GM12875 (cell line): ENCODE results near the gene NDUFB11.
"Not testable (repeated sequence)": the region's sequence is repeated elsewhere in the genome, so short reads cannot be mapped to it uniquely, and the experiment has no call there.

Experiments used
- H3K4me3 ChIP-seq: one replicate; pipeline ENCODE4 v1.5.1; 2011; ENCODE audit warnings: low read depth, low read length, control low read depth
- TF ChIP-seq, protein P1 (sequence below): IDR thresholded peaks from 2 replicates; pipeline ENCODE4 v1.5.1; 2011; ENCODE audit warnings: low read depth, mild to moderate bottlenecking, control low read depth, inconsistent platforms, low read length, moderate library complexity, borderline replicate concordance; ENCODE audit not compliant: insufficient read depth

The NDUFB11 gene

DNA sequence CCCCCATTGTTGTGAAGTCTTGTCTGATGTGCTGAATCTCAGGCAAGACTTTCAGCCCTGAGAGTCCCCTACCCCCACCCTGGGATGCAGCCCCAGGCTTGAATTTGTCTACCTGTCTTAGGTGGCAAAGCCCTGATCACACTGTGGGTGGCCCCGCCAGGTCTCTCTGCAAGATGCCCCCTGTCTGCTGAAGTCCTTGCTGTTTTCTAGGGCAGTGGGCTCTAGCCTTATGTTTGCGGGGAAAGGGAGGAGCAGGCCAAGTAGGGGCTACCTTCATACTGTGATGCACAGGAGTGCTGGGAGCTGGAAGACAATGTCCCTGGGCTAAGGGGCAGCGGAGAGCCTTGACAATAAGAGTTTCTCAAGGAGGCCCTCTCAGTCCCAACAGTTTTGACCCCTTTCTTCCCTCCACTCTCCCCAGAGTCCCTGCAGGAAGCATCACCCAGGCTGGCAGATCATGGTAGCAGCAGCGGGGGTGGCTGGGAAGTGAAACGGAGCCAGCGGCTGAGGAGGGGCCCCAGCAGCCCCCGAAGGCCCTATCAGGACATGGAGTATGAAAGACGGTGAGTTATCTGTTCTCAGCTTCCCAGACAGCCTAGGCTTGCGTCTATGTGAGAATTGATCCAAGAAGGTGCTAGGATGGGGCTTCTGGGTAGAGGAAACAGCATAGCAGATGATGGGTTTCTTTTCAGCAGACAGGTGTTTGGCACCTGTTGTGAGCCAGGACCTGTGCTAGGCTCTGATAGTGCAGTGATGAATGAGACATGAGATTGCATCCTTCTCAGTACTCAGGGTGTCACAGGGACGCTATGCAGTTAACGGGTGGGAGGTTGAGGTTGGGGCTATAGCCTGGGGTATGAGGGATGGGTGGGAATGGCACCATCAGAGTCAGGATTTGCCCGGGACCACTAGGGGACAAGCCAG, 2.7 kb upstream of the NDUFB11 start:
- TF ChIP-seq, protein P1, sequence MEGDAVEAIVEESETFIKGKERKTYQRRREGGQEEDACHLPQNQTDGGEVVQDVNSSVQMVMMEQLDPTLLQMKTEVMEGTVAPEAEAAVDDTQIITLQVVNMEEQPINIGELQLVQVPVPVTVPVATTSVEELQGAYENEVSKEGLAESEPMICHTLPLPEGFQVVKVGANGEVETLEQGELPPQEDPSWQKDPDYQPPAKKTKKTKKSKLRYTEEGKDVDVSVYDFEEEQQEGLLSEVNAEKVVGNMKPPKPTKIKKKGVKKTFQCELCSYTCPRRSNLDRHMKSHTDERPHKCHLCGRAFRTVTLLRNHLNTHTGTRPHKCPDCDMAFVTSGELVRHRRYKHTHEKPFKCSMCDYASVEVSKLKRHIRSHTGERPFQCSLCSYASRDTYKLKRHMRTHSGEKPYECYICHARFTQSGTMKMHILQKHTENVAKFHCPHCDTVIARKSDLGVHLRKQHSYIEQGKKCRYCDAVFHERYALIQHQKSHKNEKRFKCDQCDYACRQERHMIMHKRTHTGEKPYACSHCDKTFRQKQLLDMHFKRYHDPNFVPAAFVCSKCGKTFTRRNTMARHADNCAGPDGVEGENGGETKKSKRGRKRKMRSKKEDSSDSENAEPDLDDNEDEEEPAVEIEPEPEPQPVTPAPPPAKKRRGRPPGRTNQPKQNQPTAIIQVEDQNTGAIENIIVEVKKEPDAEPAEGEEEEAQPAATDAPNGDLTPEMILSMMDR = no peak
- peak overlapping the region; percentile 82 for H3K4me3 ChIP-seq

GRCh38 chrX:47146121-47146935, 1.8 kb upstream of the NDUFB11 start:
- H3K4me3 ChIP-seq = peak overlapping the region; percentile 82
- TF ChIP-seq, protein P1 = no peak

DNA sequence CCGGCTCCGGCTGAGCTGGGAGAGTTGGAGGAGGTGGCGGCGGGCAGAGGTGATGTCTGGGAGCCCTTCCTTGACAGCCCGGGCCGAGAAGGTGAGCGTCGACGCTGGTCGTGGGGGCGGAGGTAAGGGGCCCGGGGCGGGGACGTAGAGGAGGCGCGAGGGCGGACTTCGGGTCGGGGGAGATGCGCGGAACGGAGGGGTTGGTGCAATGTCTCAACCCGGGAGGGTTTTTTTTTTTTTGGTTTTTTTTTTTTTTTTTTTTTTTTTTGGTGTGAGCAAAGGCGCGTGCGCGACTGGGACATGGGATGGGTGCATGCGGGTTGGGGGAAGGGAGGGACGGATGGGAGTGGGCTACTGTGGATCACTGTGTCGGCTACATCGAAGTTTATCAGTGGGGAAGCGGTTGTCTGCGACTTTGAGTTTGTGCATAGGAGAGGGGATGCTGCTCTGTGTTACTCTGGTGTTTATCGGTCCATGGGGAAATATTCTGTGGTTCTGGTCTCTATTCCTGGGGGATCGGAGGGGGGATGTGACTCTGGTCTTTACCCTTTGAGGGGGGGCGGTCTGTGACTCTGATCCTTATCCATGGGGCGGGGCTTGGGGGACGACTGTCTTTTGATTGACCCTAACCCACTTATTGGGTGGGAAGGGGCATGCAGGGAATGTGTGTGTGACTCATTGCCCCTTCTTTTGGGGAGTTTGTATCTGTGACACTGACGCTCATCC, 1.1 kb upstream of the NDUFB11 start:
- H3K4me3 ChIP-seq = peak overlapping the region; percentile 82
- TF ChIP-seq, protein P1 = no peak

- TF ChIP-seq, protein P1 = no peak
- peak overlapping the region; percentile 68 for H3K4me3 ChIP-seq
These were observed 442 bp downstream of the NDUFB11 start for GRCh38 chrX:47143894-47144625.

DNA sequence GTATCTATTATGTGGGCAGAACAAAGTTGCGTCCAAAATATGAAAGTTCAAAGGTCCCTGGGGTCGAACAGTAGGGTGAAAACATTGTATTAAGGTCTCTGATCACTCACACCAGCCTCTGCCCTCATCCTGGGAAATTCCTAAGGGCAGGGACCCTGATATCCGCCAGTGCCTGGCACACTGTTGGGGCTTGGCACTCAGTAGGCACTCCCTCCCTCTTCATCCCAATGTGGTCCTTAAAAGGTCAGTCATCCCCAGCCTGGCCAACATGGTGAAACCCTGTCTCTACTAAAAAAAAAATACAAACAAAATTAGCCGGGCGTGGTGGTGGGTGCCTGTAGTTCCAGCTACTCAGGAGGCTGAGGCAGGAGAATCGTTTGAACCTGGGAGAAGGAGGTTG, 6.3 kb downstream of the NDUFB11 start:
- TF ChIP-seq, protein P1 = no peak
- H3K4me3 ChIP-seq = no peak overlapping the region

GRCh38 chrX:47135650-47136049, 8.9 kb downstream of the NDUFB11 start:
- H3K4me3 ChIP-seq = not testable (repeated sequence)
